ENCODE measurements around the gene DIP2C. TPM values are rescaled to one million over a fixed set of nuclear protein-coding genes. Genes with fewer than 3 reads are reported as not detected.

The DIP2C gene
- total RNA-seq, 1 donor from 2014 or later: 24.8 TPM

- DNase-seq (ENCODE audit: low spot score): no peak
Measured at GRCh38 chr10:625751-626711, 63.4 kb downstream of the DIP2C start.

GRCh38 chr10:625333-625696, 64.2 kb downstream of the DIP2C start:
- DNase-seq (ENCODE audit: low spot score): no peak

- DNase-seq (ENCODE audit: low spot score): peak; percentile 59
Measured at GRCh38 chr10:624605-625332, 64.7 kb downstream of the DIP2C start.

GRCh38 chr10:624312-624604, 65.2 kb downstream of the DIP2C start:
- no peak for DNase-seq (ENCODE audit: low spot score)

- no peak for DNase-seq (ENCODE audit: low spot score)
Measured at GRCh38 chr10:623477-624311, 65.8 kb downstream of the DIP2C start.

- no peak for DNase-seq (ENCODE audit: low spot score)
Measured at GRCh38 chr10:623014-623413, 66.5 kb downstream of the DIP2C start.

- DNase-seq (ENCODE audit: low spot score): no peak
Measured at GRCh38 chr10:621981-622740, 67.3 kb downstream of the DIP2C start.

- no peak for DNase-seq (ENCODE audit: low spot score)
Measured at GRCh38 chr10:621513-621912, 68.0 kb downstream of the DIP2C start.

GRCh38 chr10:620971-621370, 68.5 kb downstream of the DIP2C start:
- DNase-seq (ENCODE audit: low spot score): no peak

GRCh38 chr10:620417-620816, 69.1 kb downstream of the DIP2C start:
- DNase-seq (ENCODE audit: low spot score): no peak

- no peak for DNase-seq (ENCODE audit: low spot score)
Measured at GRCh38 chr10:619710-620109, 69.8 kb downstream of the DIP2C start.

- DNase-seq (ENCODE audit: low spot score): no peak
Measured at GRCh38 chr10:618229-618989, 71.1 kb downstream of the DIP2C start.

GRCh38 chr10:617471-617870, 72.0 kb downstream of the DIP2C start:
- no peak for DNase-seq (ENCODE audit: low spot score)

GRCh38 chr10:615583-616152, 73.8 kb downstream of the DIP2C start:
- peak; percentile 50 for DNase-seq (ENCODE audit: low spot score)

GRCh38 chr10:614790-615582, 74.5 kb downstream of the DIP2C start:
- no peak for DNase-seq (ENCODE audit: low spot score)

GRCh38 chr10:614139-614711, 75.2 kb downstream of the DIP2C start:
- DNase-seq (ENCODE audit: low spot score): no peak

- peak; percentile 71 for DNase-seq (ENCODE audit: low spot score)
Measured at GRCh38 chr10:613271-614138, 76.0 kb downstream of the DIP2C start.

- no peak for DNase-seq (ENCODE audit: low spot score)
Measured at GRCh38 chr10:612696-613095, 76.8 kb downstream of the DIP2C start.

Measured in umbilical cord (tissue), 2 donors.